Measurements from ENCODE around the gene METAP1D.
A peak's percentile ranks its signal among the peaks of the same experiment; 100 is the strongest.

Gene METAP1D

DNA sequence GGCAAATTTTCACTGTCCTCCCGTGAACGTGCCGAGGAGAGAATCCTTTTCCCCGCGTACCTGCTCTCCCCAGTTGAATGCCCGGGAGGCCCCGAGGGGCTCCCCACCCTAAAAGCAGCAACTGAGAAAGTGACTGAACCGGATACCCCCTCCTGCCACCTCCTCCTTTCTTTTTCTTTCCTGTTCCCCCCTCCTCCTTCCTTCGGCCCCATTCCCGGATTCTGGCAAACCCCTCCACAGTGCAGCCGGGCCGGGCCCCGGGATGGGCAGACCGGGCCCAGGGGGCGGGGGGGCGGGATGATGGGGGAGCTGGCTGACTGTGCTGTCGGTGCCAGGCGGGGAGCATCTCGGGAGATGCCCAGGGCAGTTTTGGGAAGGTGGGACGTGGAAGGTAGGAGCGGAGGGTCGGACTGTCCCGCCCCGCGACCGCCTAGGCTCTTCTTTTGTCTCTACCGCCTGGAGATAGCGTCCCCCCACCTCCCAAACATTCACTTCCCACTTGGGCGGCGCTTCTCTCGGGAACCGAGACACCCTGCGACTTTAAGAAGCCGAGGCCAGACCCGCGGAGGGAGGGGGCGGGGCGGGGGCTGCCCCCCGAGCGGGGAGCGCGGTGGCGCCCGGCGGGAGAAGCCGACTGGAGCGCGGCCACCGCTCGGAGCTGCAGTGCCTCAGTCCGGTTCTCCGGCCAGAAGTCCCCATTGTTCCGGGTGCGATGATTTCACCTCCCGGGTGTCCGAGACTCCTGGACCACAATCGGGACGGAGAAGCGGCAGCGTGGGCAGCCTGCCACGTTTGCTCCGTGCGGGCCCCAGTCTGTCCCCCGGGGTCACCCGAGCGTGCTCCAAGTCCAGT, 94.8 kb downstream of the METAP1D start:
- TF ChIP-seq, protein P1, sequence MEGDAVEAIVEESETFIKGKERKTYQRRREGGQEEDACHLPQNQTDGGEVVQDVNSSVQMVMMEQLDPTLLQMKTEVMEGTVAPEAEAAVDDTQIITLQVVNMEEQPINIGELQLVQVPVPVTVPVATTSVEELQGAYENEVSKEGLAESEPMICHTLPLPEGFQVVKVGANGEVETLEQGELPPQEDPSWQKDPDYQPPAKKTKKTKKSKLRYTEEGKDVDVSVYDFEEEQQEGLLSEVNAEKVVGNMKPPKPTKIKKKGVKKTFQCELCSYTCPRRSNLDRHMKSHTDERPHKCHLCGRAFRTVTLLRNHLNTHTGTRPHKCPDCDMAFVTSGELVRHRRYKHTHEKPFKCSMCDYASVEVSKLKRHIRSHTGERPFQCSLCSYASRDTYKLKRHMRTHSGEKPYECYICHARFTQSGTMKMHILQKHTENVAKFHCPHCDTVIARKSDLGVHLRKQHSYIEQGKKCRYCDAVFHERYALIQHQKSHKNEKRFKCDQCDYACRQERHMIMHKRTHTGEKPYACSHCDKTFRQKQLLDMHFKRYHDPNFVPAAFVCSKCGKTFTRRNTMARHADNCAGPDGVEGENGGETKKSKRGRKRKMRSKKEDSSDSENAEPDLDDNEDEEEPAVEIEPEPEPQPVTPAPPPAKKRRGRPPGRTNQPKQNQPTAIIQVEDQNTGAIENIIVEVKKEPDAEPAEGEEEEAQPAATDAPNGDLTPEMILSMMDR (IDR thresholded peaks at IDR 0.05; ENCODE audit: low read depth, low read length), result no peak
- no peak for DNase-seq (ENCODE audit: extremely low read depth, low read depth)

GRCh38 chr2:172095146-172095904, 95.6 kb downstream of the METAP1D start:
- peak; percentile 96 for DNase-seq (ENCODE audit: extremely low read depth, low read depth)
- TF ChIP-seq, protein P1 (IDR thresholded peaks at IDR 0.05; ENCODE audit: low read depth, low read length), result no peak

DNA sequence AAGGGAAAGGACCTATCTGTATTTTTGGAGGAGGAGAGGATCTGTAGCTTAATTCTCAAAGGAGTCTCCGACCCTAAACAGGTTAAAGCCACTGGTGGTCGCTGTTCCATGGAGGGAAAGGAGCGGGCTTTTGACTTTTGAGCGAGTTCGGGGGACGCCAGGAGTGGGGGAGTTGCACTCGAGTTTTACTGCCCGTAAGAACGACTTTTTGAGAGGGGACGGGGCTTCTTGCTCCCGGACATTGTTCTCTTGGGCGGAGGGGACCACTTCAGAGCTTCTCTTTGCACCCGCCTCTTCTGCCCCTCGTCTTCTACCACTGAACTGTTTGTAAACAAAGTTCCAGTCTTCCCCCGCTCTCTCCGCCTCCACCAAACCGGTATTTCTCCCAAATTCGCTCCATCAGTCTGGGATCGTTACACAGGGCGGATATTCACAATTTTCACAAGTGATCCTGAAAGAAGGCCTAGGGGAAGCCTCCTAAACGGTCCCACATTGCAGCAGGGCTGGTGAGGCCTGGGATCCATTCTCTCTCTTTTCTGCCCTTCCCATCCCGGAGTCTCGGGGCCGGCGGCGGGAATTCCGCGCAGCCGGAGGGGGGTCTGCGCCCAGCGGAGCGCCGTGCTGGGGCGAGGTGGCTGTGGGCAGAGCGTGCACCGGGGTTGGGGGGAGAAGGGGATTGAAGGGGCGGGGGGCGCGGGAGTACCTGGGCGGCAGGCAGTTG, 96.3 kb downstream of the METAP1D start:
- no peak for DNase-seq (ENCODE audit: extremely low read depth, low read depth)
- TF ChIP-seq, protein P1 (IDR thresholded peaks at IDR 0.05; ENCODE audit: low read depth, low read length), result peak; percentile 41

DNA sequence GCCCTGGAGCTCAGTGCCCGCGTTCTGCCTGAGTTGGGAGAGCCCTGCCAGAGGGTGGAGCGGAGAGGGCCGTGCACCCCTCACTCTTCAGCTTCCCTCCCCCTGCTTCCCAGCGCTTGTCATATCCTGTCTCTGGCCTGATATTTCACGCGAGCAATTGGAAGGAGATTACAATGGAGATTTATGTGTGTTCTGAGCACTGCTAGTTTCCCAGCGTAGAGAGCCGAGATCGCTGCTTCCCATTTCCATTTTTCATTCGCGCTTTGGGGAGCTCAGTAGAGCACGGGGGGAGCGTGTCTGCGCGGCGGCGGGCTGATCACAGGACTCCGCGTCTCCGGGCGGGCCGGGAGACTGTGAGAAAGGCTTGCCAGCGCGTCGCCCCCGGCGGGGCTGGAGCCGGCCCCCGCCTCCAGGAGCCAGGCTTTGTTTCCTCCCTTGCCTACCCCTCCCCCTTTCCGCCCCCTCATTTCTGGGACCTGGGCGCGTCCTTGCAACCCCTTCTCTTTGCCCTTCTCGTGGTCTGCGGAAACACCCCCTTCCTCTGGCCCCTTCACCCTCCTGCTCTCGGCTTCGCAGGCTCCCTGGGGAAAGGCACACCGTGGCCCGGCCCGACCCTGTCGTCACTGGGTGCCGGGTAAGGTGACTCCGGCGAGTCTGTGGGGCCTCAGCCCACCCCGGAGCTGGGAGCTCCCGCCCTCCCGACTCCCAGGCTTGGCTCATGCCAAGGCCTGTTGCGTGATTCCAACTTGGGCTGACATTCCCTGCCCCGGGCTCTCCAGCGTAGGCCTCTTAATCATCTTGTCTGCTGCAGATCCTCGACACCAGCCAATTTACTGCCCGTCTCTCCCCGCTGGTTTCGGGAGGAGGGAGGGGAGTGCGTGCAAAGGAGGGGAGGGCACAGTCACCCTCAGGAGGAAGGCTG, 97.1 kb downstream of the METAP1D start:
- TF ChIP-seq, protein P1 (IDR thresholded peaks at IDR 0.05; ENCODE audit: low read depth, low read length), result no peak
- peak; percentile 91 for DNase-seq (ENCODE audit: extremely low read depth, low read depth)

GRCh38 chr2:172097557-172098131, 97.9 kb downstream of the METAP1D start:
- TF ChIP-seq, protein P1 (IDR thresholded peaks at IDR 0.05; ENCODE audit: low read depth, low read length), result no peak
- no peak for DNase-seq (ENCODE audit: extremely low read depth, low read depth)

DNA sequence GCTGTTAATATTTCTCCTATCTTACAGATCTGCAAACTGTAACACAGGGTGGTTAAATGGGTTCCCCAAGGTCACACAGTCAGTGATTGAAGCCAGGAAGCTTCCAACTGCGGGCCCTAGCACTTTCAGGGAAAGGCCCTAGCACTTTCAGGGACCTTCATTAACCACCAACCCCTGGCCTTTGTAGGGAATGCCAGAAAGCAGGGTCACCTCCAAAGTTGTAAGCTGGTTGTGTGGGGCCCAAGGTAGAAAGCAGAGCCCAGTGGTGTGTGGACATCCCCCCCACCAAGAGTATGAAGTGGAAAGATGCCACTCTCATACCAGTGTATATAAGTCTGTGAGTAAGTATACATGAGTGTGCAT, 98.5 kb downstream of the METAP1D start:
- TF ChIP-seq, protein P1 (IDR thresholded peaks at IDR 0.05; ENCODE audit: low read depth, low read length), result no peak

More for the DNA sequence above, 98.5 kb downstream of the METAP1D start:
- DNase-seq (ENCODE audit: extremely low read depth, low read depth), result no peak

All from AG09319 (cell line).